Measurements from ENCODE around the gene PRSS36.
A peak's percentile ranks its signal among the peaks of the same experiment; 100 is the strongest.

PRSS36 gene

GRCh38 chr16:31114468-31114867 is 35.4 kb downstream of the PRSS36 start:
- H3K4me2 ChIP-seq (ENCODE audit: low read length, poor library complexity, severe bottlenecking) = no peak overlapping the region
- no peak overlapping the region for H3K4ac ChIP-seq (ENCODE audit: low read depth in 1 of 2, low read length in 2 of 2)
- H3K4me1 ChIP-seq (ENCODE audit: control insufficient read depth, insufficient read depth, low read depth, low read length) = peaks cover 26% of the 10 kb centered on the region
- H4K8ac ChIP-seq (ENCODE audit: low read length) = no peak overlapping the region
- no peak overlapping the region for H3K4me3 ChIP-seq (ENCODE audit: insufficient read depth in 1 of 2, low read depth in 1 of 2, low read length in 2 of 2)
- H3K27ac ChIP-seq (ENCODE audit: low read length, poor library complexity, severe bottlenecking) = peak overlapping the region; percentile 14
- no peak overlapping the region for H4K91ac ChIP-seq (ENCODE audit: low read length)
- no peak overlapping the region for H2AFZ ChIP-seq (ENCODE audit: low read depth, low read length)
- peaks cover 40% of the 10 kb centered on the region for H3K79me1 ChIP-seq (replicated peaks; ENCODE audit: low read length, poor library complexity, severe bottlenecking)
- H3K18ac ChIP-seq (ENCODE audit: low read depth in 1 of 2, low read length in 2 of 2) = no peak overlapping the region
- peaks cover 41 to 45% of the 10 kb centered on the region in 2 experiments for H3K36me3 ChIP-seq (ENCODE audit: control insufficient read depth in 1 of 2, insufficient read depth in 2 of 2, low read depth in 1 of 2, low read length in 2 of 2)
- H3K23ac ChIP-seq (ENCODE audit: low read length in 2 of 2) = no peak overlapping the region
- no peak overlapping the region for H2BK120ac ChIP-seq (ENCODE audit: low read depth, low read length)
- H2BK12ac ChIP-seq (ENCODE audit: low read length in 2 of 2) = no peak overlapping the region
- H3K9ac ChIP-seq (ENCODE audit: low read length) = peak overlapping the region; percentile 38
- H3K27me3 ChIP-seq (ENCODE audit: control insufficient read depth in 1 of 2, insufficient read depth in 1 of 2, low read length in 2 of 2) = no peaks in the 10 kb centered on the region
- no peak overlapping the region for H2AK5ac ChIP-seq (ENCODE audit: low read length, severe bottlenecking)
- no peaks in the 10 kb centered on the region for H3K9me3 ChIP-seq (ENCODE audit: control insufficient read depth, low read length)
- 93% methylated on average over 8 of the region's 8 CpGs for WGBS
- DNase-seq = no peak
- H2BK5ac ChIP-seq (ENCODE audit: low read depth, low read length, poor library complexity, severe bottlenecking) = no peak overlapping the region
- H2BK15ac ChIP-seq (ENCODE audit: low read depth, poor library complexity, severe bottlenecking) = no peak overlapping the region
- H3K14ac ChIP-seq (ENCODE audit: low read length in 2 of 2) = no peak overlapping the region

- peak overlapping the region; percentile 31 for H3K4me2 ChIP-seq (ENCODE audit: low read length, poor library complexity, severe bottlenecking)
- 94% methylated on average over 4 of the region's 5 CpGs for WGBS
- no peak overlapping the region for H4K8ac ChIP-seq (ENCODE audit: low read length)
- H3K36me3 ChIP-seq (ENCODE audit: control insufficient read depth in 1 of 2, insufficient read depth in 2 of 2, low read depth in 1 of 2, low read length in 2 of 2) = peaks cover 40 to 43% of the 10 kb centered on the region in 2 experiments
- H3K4me1 ChIP-seq (ENCODE audit: control insufficient read depth, insufficient read depth, low read depth, low read length) = peaks cover 30% of the 10 kb centered on the region
- no peak overlapping the region for H2BK12ac ChIP-seq (ENCODE audit: low read length in 2 of 2)
- no peak overlapping the region for H2BK120ac ChIP-seq (ENCODE audit: low read depth, low read length)
- H3K14ac ChIP-seq (ENCODE audit: low read length in 2 of 2) = no peak overlapping the region
- H2BK5ac ChIP-seq (ENCODE audit: low read depth, low read length, poor library complexity, severe bottlenecking) = no peak overlapping the region
- H4K91ac ChIP-seq (ENCODE audit: low read length) = no peak overlapping the region
- no peak overlapping the region for H2BK15ac ChIP-seq (ENCODE audit: low read depth, poor library complexity, severe bottlenecking)
- H3K4ac ChIP-seq (ENCODE audit: low read depth in 1 of 2, low read length in 2 of 2) = no peak overlapping the region
- peak overlapping the region; percentile 34 for H3K9ac ChIP-seq (ENCODE audit: low read length)
- peak overlapping the region; percentile 90 for H3K27ac ChIP-seq (ENCODE audit: low read length, poor library complexity, severe bottlenecking)
- H3K18ac ChIP-seq (ENCODE audit: low read depth in 1 of 2, low read length in 2 of 2) = no peak overlapping the region
- no peak overlapping the region for H3K4me3 ChIP-seq (ENCODE audit: insufficient read depth in 1 of 2, low read depth in 1 of 2, low read length in 2 of 2)
- no peak overlapping the region for H2AFZ ChIP-seq (ENCODE audit: low read depth, low read length)
- H3K79me1 ChIP-seq (replicated peaks; ENCODE audit: low read length, poor library complexity, severe bottlenecking) = peaks cover 42% of the 10 kb centered on the region
- no peaks in the 10 kb centered on the region for H3K27me3 ChIP-seq (ENCODE audit: control insufficient read depth in 1 of 2, insufficient read depth in 1 of 2, low read length in 2 of 2)
- H2AK5ac ChIP-seq (ENCODE audit: low read length, severe bottlenecking) = peak overlapping the region; percentile 23
- no peaks in the 10 kb centered on the region for H3K9me3 ChIP-seq (ENCODE audit: control insufficient read depth, low read length)
- no peak overlapping the region for H3K23ac ChIP-seq (ENCODE audit: low read length in 2 of 2)
- DNase-seq = no peak
Observed at GRCh38 chr16:31113121-31114120, 36.4 kb downstream of the PRSS36 start.

GRCh38 chr16:31112711-31113110 is 37.2 kb downstream of the PRSS36 start:
- Histone ChIP-seq H4K91ac (ENCODE audit: low read length) (no peak overlapping the region), H3K4ac (ENCODE audit: low read depth in 1 of 2, low read length in 2 of 2) (no peak overlapping the region), H3K23ac (ENCODE audit: low read length in 2 of 2) (no peak overlapping the region), H3K27ac (ENCODE audit: low read length, poor library complexity, severe bottlenecking) (peak overlapping the region; percentile 90), H3K14ac (ENCODE audit: low read length in 2 of 2) (no peak overlapping the region), H3K27me3 (ENCODE audit: control insufficient read depth in 1 of 2, insufficient read depth in 1 of 2, low read length in 2 of 2) (no peaks in the 10 kb centered on the region), H3K36me3 (ENCODE audit: control insufficient read depth in 1 of 2, insufficient read depth in 2 of 2, low read depth in 1 of 2, low read length in 2 of 2) (peaks cover 40 to 43% of the 10 kb centered on the region in 2 experiments), H3K9me3 (ENCODE audit: control insufficient read depth, low read length) (no peaks in the 10 kb centered on the region), H3K79me1 (replicated peaks; ENCODE audit: low read length, poor library complexity, severe bottlenecking) (peaks cover 42% of the 10 kb centered on the region), H4K8ac (ENCODE audit: low read length) (no peak overlapping the region), H3K4me2 (ENCODE audit: low read length, poor library complexity, severe bottlenecking) (no peak overlapping the region), H3K4me3 (ENCODE audit: insufficient read depth in 1 of 2, low read depth in 1 of 2, low read length in 2 of 2) (no peak overlapping the region), H2BK120ac (ENCODE audit: low read depth, low read length) (no peak overlapping the region), H2BK12ac (ENCODE audit: low read length in 2 of 2) (no peak overlapping the region), H3K18ac (ENCODE audit: low read depth in 1 of 2, low read length in 2 of 2) (no peak overlapping the region), H2BK15ac (ENCODE audit: low read depth, poor library complexity, severe bottlenecking) (no peak overlapping the region), H3K9ac (ENCODE audit: low read length) (no peak overlapping the region), H2AK5ac (ENCODE audit: low read length, severe bottlenecking) (peak overlapping the region; percentile 33), H2AFZ (ENCODE audit: low read depth, low read length) (no peak overlapping the region), H3K4me1 (ENCODE audit: control insufficient read depth, insufficient read depth, low read depth, low read length) (peaks cover 32% of the 10 kb centered on the region), H2BK5ac (ENCODE audit: low read depth, low read length, poor library complexity, severe bottlenecking) (no peak overlapping the region)
- DNase-seq = no peak
- 96% methylated on average over 2 of the region's 2 CpGs for WGBS

- Histone ChIP-seq H3K27ac (ENCODE audit: low read length, poor library complexity, severe bottlenecking) (no peak overlapping the region), H3K4me2 (ENCODE audit: low read length, poor library complexity, severe bottlenecking) (no peak overlapping the region), H2AK5ac (ENCODE audit: low read length, severe bottlenecking) (no peak overlapping the region), H3K27me3 (ENCODE audit: control insufficient read depth in 1 of 2, insufficient read depth in 1 of 2, low read length in 2 of 2) (no peaks in the 10 kb centered on the region), H3K79me1 (replicated peaks; ENCODE audit: low read length, poor library complexity, severe bottlenecking) (peaks cover 42% of the 10 kb centered on the region), H2BK15ac (ENCODE audit: low read depth, poor library complexity, severe bottlenecking) (no peak overlapping the region), H4K8ac (ENCODE audit: low read length) (no peak overlapping the region), H4K91ac (ENCODE audit: low read length) (no peak overlapping the region), H3K9ac (ENCODE audit: low read length) (no peak overlapping the region), H2BK12ac (ENCODE audit: low read length in 2 of 2) (no peak overlapping the region), H2BK5ac (ENCODE audit: low read depth, low read length, poor library complexity, severe bottlenecking) (no peak overlapping the region), H3K4me3 (ENCODE audit: insufficient read depth in 1 of 2, low read depth in 1 of 2, low read length in 2 of 2) (no peak overlapping the region), H3K23ac (ENCODE audit: low read length in 2 of 2) (no peak overlapping the region), H2AFZ (ENCODE audit: low read depth, low read length) (no peak overlapping the region), H2BK120ac (ENCODE audit: low read depth, low read length) (no peak overlapping the region), H3K18ac (ENCODE audit: low read depth in 1 of 2, low read length in 2 of 2) (no peak overlapping the region), H3K4ac (ENCODE audit: low read depth in 1 of 2, low read length in 2 of 2) (no peak overlapping the region), H3K9me3 (ENCODE audit: control insufficient read depth, low read length) (no peaks in the 10 kb centered on the region), H3K36me3 (ENCODE audit: control insufficient read depth in 1 of 2, insufficient read depth in 2 of 2, low read depth in 1 of 2, low read length in 2 of 2) (peaks cover 40 to 43% of the 10 kb centered on the region in 2 experiments), H3K14ac (ENCODE audit: low read length in 2 of 2) (no peak overlapping the region), H3K4me1 (ENCODE audit: control insufficient read depth, insufficient read depth, low read depth, low read length) (peaks cover 32% of the 10 kb centered on the region)
- 98% methylated on average over 23 of the region's 23 CpGs for WGBS
- no peak for DNase-seq
Observed at GRCh38 chr16:31111881-31112466, 37.9 kb downstream of the PRSS36 start.
